ENCODE results near the gene ANKS1B.
"Not testable (repeated sequence)": the region's sequence is repeated elsewhere in the genome, so short reads cannot be mapped to it uniquely, and the experiment has no call there.

Gene ANKS1B

DNA sequence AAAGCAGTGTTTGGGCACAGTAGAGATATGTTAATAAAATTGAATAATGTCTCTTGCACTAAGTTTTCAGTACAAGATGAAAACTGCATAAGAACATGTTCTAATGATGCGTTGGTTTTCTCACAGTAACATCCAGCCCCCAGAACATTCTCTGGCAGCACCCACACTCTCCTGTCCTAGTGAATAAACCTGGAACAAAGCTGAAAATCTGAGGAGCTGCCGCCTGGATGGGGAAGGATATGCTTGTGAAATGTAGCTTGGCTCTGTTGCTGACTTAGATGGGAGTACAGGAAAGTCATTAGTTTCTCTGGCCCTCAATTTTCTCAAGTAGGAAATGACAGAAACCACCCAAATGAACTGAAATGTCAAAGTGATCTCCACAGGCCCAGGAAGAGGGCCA is 1015.8 kb downstream of the ANKS1B start:
- ChIA-PET POLR2A (ENCODE audit: low non-redundant PET) (no interaction called here), CTCF (no interaction called here)
- no peak for DNase-seq (ENCODE audit: low spot score)
- TF ChIP-seq CTCF (conservative IDR thresholded peaks at IDR 0.05; ENCODE audit: low read depth): no peak
- no peak overlapping the region for H3K27ac ChIP-seq

- DNase-seq (ENCODE audit: low spot score); POLR2A ChIA-PET (ENCODE audit: low non-redundant PET); H3K27ac ChIP-seq: not testable (repeated sequence)
- CTCF ChIA-PET: interaction anchor here (0.6 to 0.7 kb wide), 2 partner anchors 387 to 460 kb away, joined by 4 read pairs; no protein-coding TSS in a partner anchor
Measured at GRCh38 chr12:98957135-98957534, 1027.6 kb downstream of the ANKS1B start.

GRCh38 chr12:98955284-98955683 is 1029.5 kb downstream of the ANKS1B start:
- CTCF ChIA-PET: interaction anchor here (0.7 to 0.8 kb wide), 2 partner anchors 58 to 186 kb away, joined by 3 read pairs; no protein-coding TSS in a partner anchor
- peak; percentile 13 for DNase-seq (ENCODE audit: low spot score)
- no peak for TF ChIP-seq CTCF (conservative IDR thresholded peaks at IDR 0.05; ENCODE audit: low read depth)
- H3K27ac ChIP-seq: no peak overlapping the region
- POLR2A ChIA-PET (ENCODE audit: low non-redundant PET): no interaction called here

DNA sequence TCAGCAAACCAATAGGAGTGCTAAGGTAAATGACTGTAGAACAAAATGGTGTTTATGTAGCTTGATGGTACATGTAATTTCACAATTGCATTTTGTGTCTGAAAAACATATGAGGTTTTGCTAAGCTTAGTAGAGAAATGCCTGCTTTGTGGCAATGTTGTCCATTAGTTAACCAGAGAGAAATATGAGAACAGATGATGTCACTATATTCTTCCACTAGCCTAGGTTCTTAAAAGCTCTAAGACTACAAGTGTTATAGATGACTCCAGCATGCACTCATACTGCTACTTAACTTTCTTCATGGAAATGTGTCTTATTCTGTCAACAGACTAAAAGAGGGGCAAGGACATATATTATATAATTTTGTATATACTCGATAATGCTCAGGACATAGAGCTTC is 1030.2 kb downstream of the ANKS1B start:
- H3K27ac ChIP-seq: no peak overlapping the region
- POLR2A ChIA-PET (ENCODE audit: low non-redundant PET): no interaction called here
- CTCF ChIA-PET: interaction anchor here (1.0 kb wide), 1 partner anchor 86 kb away, joined by 3 read pairs; no protein-coding TSS in a partner anchor
- no peak for TF ChIP-seq CTCF (conservative IDR thresholded peaks at IDR 0.05; ENCODE audit: low read depth)
- no peak for DNase-seq (ENCODE audit: low spot score)

DNA sequence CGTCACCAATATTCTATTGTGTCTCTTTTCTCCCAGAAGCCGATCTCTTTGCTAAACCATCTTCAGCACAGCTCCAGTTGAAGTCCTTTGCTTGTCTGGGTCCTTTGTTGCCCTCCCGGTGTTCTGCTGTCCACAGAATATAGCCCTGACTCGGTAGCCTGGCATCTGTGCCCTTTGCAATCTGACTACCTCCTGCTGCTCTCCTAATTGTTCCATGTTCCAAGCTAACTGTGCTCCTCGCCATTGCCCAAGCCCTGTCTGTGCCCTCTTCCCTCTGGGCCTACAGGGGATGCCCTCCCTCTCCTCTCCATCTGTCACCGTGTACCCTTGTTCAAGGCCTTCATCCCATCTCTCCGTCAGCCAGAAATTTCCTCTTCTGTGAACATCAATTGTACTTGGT is 1033.3 kb downstream of the ANKS1B start:
- no peak for DNase-seq (ENCODE audit: low spot score)
- no peak overlapping the region for H3K27ac ChIP-seq
- POLR2A ChIA-PET (ENCODE audit: low non-redundant PET): no interaction called here
- CTCF ChIA-PET: no interaction called here
- TF ChIP-seq CTCF (conservative IDR thresholded peaks at IDR 0.05; ENCODE audit: low read depth): no peak

DNA sequence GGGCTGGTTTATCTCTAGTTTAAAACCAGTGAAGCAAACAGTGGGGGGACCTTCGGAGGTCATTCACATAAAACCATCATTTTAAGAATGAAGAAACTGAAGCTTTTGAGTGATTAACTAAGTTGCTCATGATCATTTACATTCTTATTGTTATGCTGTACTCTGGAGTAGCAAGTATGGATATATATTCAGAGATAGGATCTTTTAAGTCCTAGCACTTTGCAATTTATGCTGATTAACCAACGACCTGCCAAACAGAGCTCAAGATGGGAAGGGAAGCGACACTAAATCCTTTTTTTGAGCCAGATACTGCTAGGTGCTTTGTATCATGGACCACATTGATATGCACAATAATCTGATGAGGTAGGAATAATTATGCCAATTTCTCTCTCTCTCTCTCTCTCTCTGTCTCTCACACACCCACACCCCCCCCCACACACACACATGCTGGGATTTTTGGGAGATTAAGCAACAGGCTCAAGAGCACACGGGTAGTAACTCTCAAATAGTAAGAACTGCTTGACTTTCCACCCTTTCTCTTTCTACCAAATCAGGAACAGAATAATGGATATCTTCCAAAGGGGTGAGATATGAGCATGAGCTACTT is 1036.3 kb downstream of the ANKS1B start:
- CTCF ChIA-PET: no interaction called here
- POLR2A ChIA-PET (ENCODE audit: low non-redundant PET): no interaction called here
- no peak for DNase-seq (ENCODE audit: low spot score)
- no peak for TF ChIP-seq CTCF (conservative IDR thresholded peaks at IDR 0.05; ENCODE audit: low read depth)
- no peak overlapping the region for H3K27ac ChIP-seq

GRCh38 chr12:98945864-98946263 is 1038.9 kb downstream of the ANKS1B start:
- ChIA-PET CTCF (interaction anchor here (0.6 to 0.7 kb wide), 2 partner anchors 310 to 365 kb away, joined by 3 to 7 read pairs; no protein-coding TSS in a partner anchor), POLR2A (ENCODE audit: low non-redundant PET) (no interaction called here)
- TF ChIP-seq CTCF (conservative IDR thresholded peaks at IDR 0.05; ENCODE audit: low read depth): no peak
- no peak overlapping the region for H3K27ac ChIP-seq
- no peak for DNase-seq (ENCODE audit: low spot score)
